ENCODE data around the gene VTI1A. TPM values are rescaled to one million over a fixed set of nuclear protein-coding genes. Genes with fewer than 3 reads are reported as not detected.
A peak's percentile ranks its signal among the peaks of the same experiment; 100 is the strongest.

The VTI1A gene
- total RNA-seq, 6 experiments from 2014 or later: 23.6 to 27.9 (median 24.9) TPM

DNA sequence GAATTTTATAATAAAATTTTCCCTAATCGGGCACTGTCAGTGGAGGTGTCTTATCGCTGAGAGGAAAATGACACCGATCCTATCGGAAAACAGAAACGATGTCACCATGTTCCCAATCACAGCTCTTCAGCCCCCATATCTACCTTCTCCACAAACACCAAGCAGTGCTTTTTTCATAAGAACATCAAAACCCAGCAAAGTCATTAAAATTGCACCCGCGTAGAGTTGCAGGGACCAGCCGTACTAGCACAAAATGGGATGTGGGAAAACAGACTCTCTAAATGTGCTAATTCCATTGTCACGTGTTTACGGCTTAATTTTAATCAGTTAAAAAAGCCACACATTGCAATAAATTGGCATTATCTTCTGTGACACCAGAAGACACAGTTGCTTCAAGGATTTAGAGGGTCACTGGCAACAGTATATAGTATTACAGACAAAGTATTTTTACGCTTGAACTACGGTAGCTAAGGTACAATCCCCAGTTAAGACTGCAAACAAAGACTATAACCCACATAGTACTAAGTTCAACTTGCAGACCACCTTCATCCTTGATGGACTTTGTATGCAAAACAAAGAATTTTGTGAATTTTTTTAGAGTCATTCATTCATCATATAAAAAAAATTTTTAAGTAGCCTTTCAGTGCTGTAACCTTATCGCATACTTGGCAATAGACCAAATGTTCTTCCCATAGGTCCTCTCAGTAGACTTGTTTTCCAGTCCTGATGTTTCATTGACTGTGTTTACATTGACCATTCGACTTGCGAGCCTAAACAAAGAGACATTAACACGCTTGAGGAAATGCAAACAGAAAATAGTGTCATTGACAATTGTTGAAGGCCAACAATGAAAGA is 116.0 kb downstream of the VTI1A start:
- no peaks in the 10 kb centered on the region for H3K36me3 Mint-ChIP-seq (ENCODE audit: low read depth)
- H3K27ac Mint-ChIP-seq: no peak overlapping the region
- TF ChIP-seq, protein P1, sequence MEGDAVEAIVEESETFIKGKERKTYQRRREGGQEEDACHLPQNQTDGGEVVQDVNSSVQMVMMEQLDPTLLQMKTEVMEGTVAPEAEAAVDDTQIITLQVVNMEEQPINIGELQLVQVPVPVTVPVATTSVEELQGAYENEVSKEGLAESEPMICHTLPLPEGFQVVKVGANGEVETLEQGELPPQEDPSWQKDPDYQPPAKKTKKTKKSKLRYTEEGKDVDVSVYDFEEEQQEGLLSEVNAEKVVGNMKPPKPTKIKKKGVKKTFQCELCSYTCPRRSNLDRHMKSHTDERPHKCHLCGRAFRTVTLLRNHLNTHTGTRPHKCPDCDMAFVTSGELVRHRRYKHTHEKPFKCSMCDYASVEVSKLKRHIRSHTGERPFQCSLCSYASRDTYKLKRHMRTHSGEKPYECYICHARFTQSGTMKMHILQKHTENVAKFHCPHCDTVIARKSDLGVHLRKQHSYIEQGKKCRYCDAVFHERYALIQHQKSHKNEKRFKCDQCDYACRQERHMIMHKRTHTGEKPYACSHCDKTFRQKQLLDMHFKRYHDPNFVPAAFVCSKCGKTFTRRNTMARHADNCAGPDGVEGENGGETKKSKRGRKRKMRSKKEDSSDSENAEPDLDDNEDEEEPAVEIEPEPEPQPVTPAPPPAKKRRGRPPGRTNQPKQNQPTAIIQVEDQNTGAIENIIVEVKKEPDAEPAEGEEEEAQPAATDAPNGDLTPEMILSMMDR (IDR thresholded peaks at IDR 0.05): no peak
- DNase-seq: no peak
- H3K9me3 Mint-ChIP-seq: no peaks in the 10 kb centered on the region
- no peak overlapping the region for H3K4me3 Mint-ChIP-seq
- no peaks in the 10 kb centered on the region for H3K27me3 Mint-ChIP-seq (ENCODE audit: insufficient read depth)
- H3K4me1 Mint-ChIP-seq (ENCODE audit: low read depth): peaks cover 21% of the 10 kb centered on the region

- DNase-seq: no peak
- TF ChIP-seq, protein P1 (IDR thresholded peaks at IDR 0.05): no peak
- Mint-ChIP-seq H3K4me1 (ENCODE audit: low read depth) (peaks cover 21% of the 10 kb centered on the region), H3K9me3 (no peaks in the 10 kb centered on the region), H3K27me3 (ENCODE audit: insufficient read depth) (no peaks in the 10 kb centered on the region; the same call in 1 of the 2 replicates), H3K4me3 (peak overlapping the region; percentile 46; the same call in 1 of the 2 replicates), H3K27ac (no peak overlapping the region; the same call in 1 of the 2 replicates), H3K36me3 (ENCODE audit: low read depth) (no peaks in the 10 kb centered on the region)
Observed at GRCh38 chr10:112564337-112564736, 117.3 kb downstream of the VTI1A start.

- peaks cover 21% of the 10 kb centered on the region for H3K4me1 Mint-ChIP-seq (ENCODE audit: low read depth)
- no peaks in the 10 kb centered on the region for H3K9me3 Mint-ChIP-seq
- H3K27ac Mint-ChIP-seq: no peak overlapping the region
- peak; percentile 73 for DNase-seq
- no peak overlapping the region for H3K4me3 Mint-ChIP-seq
- no peaks in the 10 kb centered on the region for H3K36me3 Mint-ChIP-seq (ENCODE audit: low read depth)
- TF ChIP-seq, protein P1 (IDR thresholded peaks at IDR 0.05): peak; percentile 85
- no peaks in the 10 kb centered on the region; the same call in 1 of the 2 replicates for H3K27me3 Mint-ChIP-seq (ENCODE audit: insufficient read depth)
Observed at GRCh38 chr10:112565434-112566053, 118.5 kb downstream of the VTI1A start.

GRCh38 chr10:112570585-112570984 is 123.6 kb downstream of the VTI1A start:
- no peak overlapping the region for H3K27ac Mint-ChIP-seq
- H3K36me3 Mint-ChIP-seq (ENCODE audit: low read depth): 0 out of 2 replicates have a peak, but pooled peaks cover 7% of the 10 kb centered on the region
- H3K4me1 Mint-ChIP-seq (ENCODE audit: low read depth): peaks cover 2% of the 10 kb centered on the region
- no peak for DNase-seq
- TF ChIP-seq, protein P1 (IDR thresholded peaks at IDR 0.05): no peak
- H3K27me3 Mint-ChIP-seq (ENCODE audit: insufficient read depth): no peaks in the 10 kb centered on the region; the same call in 1 of the 2 replicates
- H3K9me3 Mint-ChIP-seq: no peaks in the 10 kb centered on the region
- no peak overlapping the region for H3K4me3 Mint-ChIP-seq

- TF ChIP-seq, protein P1 (IDR thresholded peaks at IDR 0.05): no peak
- no peaks in the 10 kb centered on the region for H3K27me3 Mint-ChIP-seq (ENCODE audit: insufficient read depth)
- no peak for DNase-seq
- no peak overlapping the region for H3K27ac Mint-ChIP-seq
- no peaks in the 10 kb centered on the region for H3K9me3 Mint-ChIP-seq
- 0 out of 2 replicates have a peak, but pooled peaks cover 7% of the 10 kb centered on the region for H3K36me3 Mint-ChIP-seq (ENCODE audit: low read depth)
- H3K4me1 Mint-ChIP-seq (ENCODE audit: low read depth): peaks cover 14% of the 10 kb centered on the region
- H3K4me3 Mint-ChIP-seq: no peak overlapping the region
Observed at GRCh38 chr10:112579578-112579977, 132.6 kb downstream of the VTI1A start.
